Pancreas (tissue), 10 donors: Measurements from ENCODE around the gene GGCT. TPM values are rescaled to one million over a fixed set of nuclear protein-coding genes. Genes with fewer than 3 reads are reported as not detected.

Source experiments
- ATAC-seq, 4 donors: fragments of 200-7000 bp; cut with Tn5 transposase; one replicate each; pipeline versions ENCODE4 v1.8.0 to v1.9.1; 2020; ENCODE audit warnings: mild to moderate bottlenecking in 4 of 4, moderate library complexity in 4 of 4
- DNase-seq, 6 donors: peaks; one replicate each; pipeline ENCODE4 v3.0.0-alpha.2; 2020
- FAIRE-seq: peaks from 2 replicates; lab custom pipeline; 2012; peaks lifted over from hg19 to GRCh38; lab: Jason Lieb, UNC
- H3K27ac ChIP-seq, 4 donors: fragments of 200-600 bp; sonication (generic); 1 replicate in 3 of 4; 2 replicates in 1 of 4; pipeline versions ENCODE4 v1.5.0 to v1.8.0; 2020
- H3K27me3 ChIP-seq, 4 donors: fragments of 200-600 bp; one replicate each; pipeline ENCODE4 v1.8.0; 2021
- H3K36me3 ChIP-seq, 3 donors: fragments of 200-600 bp; sonication (generic) in 1 of 3; one replicate each; pipeline versions ENCODE4 v1.5.0 to v1.8.0; 2020 to 2021
- H3K4me1 ChIP-seq, 3 donors: fragments of 200-600 bp; one replicate each; pipeline ENCODE4 v1.8.0; 2021
- H3K4me3 ChIP-seq, 4 donors: fragments of 200-600 bp; sonication (generic) in 2 of 4; one replicate each; pipeline versions ENCODE4 v1.5.0 to v1.8.0; 2020 to 2021
- H3K9me3 ChIP-seq, 4 donors: fragments of 200-600 bp; one replicate each; pipeline ENCODE4 v1.8.0; 2021
- CTCF ChIP-seq, 4 donors: fragments of 200-600 bp; sonication (generic) in 3 of 4; IDR thresholded peaks; one replicate each; pipeline versions ENCODE4 v1.5.0 to v1.8.0; 2021; ENCODE audit warnings: antibody characterized with exemption in 4 of 4
- WGBS, 2 donors: extraction: QIAGEN DNeasy Blood & Tissue Kit; methylation state at CpG; one replicate each; pipeline ENCODE4 v1.1.7; 2013; 5-methylcytosine and 5-hydroxymethylcytosine counted together
- intact Hi-C, 3 donors: fragments of 100-400 bp; cut with DNase I; formaldehyde crosslinking; loops; one replicate each; pipeline versions ENCODE4 v1.11.1 to v1.14.2; 2022
- polyA plus RNA-seq, 2 donors: library from polyadenylated mRNA; stranded (reverse); fragments of 200-250 nt; gene quantifications; one replicate each; pipeline ENCODE4 v1.2.3, GENCODE V29; 2013
- total RNA-seq, 6 donors: library from RNA; stranded (reverse); fragmentation: NEBNext Ultra II Directional in 4 of 6; extraction: Animal tissue kit (Norgen Biotek cat#: 25700) in 4 of 6; gene quantifications; one replicate each; pipeline versions ENCODE4 v1.2.1 to v1.2.4, GENCODE V29; 2021 to 2023
- donor health status: healthy with polysubstance abuse.
- donor health status: DM: no; HTN: no; CAD: no; lungs with moderate emphysema.
- donor health status: DM: no; HTN: no; CAD: no.
- donor health status: control.
- donor health status: control.
- donor health status: Bipolar disorder and iron deficiency.
- donor health status: DM: yes; HTN: yes; CAD: no.
- donor health status: DM: no; HTN: no; CAD: no.
- donor health status: DM: no; HTN: no; CAD: no.
- donor health status: DM: yes; HTN: yes; CAD: no.

Gene GGCT
- total and polyA plus RNA-seq, 8 donors, result 9.6 to 30.3 (median 17.0) TPM

GRCh38 chr7:30472784-30473775, 31.5 kb downstream of the GGCT start:
- intact Hi-C loops, result no loop called here
- FAIRE-seq, result no peak
- Histone ChIP-seq H3K4me3 (no peak overlapping the region), H3K9me3 (no peaks in the 10 kb centered on the region), H3K36me3 (no peaks in the 10 kb centered on the region), H3K4me1 (peaks cover 5 to 22% (median 11%) of the 10 kb centered on the region in 3 donors), H3K27me3 (no peaks in the 10 kb centered on the region), H3K27ac (no peak overlapping the region)
- no peak for DNase-seq
- TF ChIP-seq CTCF (IDR thresholded peaks at IDR 0.05), result no peak
- WGBS, 2 donors, result 70 to 74% methylated on average over 4 of the region's 4 CpGs
- no peak for ATAC-seq

- no peaks in the 10 kb centered on the region for H3K36me3 ChIP-seq
- no peak for TF ChIP-seq CTCF (IDR thresholded peaks at IDR 0.05)
- no peaks in the 10 kb centered on the region for H3K27me3 ChIP-seq
- H3K27ac ChIP-seq, result no peak overlapping the region
- 73 to 81% methylated on average over 4 of the region's 4 CpGs for WGBS, 2 donors
- FAIRE-seq, result no peak
- ATAC-seq, result no peak
- intact Hi-C loops, result no loop called here
- DNase-seq, result no peak
- H3K4me1 ChIP-seq, result peaks cover 5 to 22% (median 11%) of the 10 kb centered on the region in 3 donors
- no peak overlapping the region for H3K4me3 ChIP-seq
- H3K9me3 ChIP-seq, result no peaks in the 10 kb centered on the region
These were observed 32.4 kb downstream of the GGCT start for GRCh38 chr7:30472081-30472783.

GRCh38 chr7:30471205-30471604, 33.4 kb downstream of the GGCT start:
- ATAC-seq, result peak in 3 of 4 donors; percentile 2 to 6 (median 2)
- 64 to 78% methylated on average over 2 of the region's 2 CpGs for WGBS, 2 donors

GRCh38 chr7:30470771-30471170, 33.9 kb downstream of the GGCT start:
- peaks cover 5 to 18% (median 11%) of the 10 kb centered on the region in 3 donors for H3K4me1 ChIP-seq
- 36 to 40% methylated on average over 6 of the region's 6 CpGs for WGBS, 2 donors
- FAIRE-seq, result peak; percentile 65
- H3K4me3 ChIP-seq, result no peak overlapping the region
- H3K9me3 ChIP-seq, result no peaks in the 10 kb centered on the region
- H3K27me3 ChIP-seq, result no peaks in the 10 kb centered on the region
- ATAC-seq, result peak in 3 of 4 donors; percentile 31 to 47 (median 38)
- no peak for DNase-seq
- intact Hi-C loops, result no loop called here
- no peaks in the 10 kb centered on the region for H3K36me3 ChIP-seq
- TF ChIP-seq CTCF (IDR thresholded peaks at IDR 0.05), result no peak
- peak overlapping the region in 2 of 4 donors; percentile 51 to 66 for H3K27ac ChIP-seq

More at GRCh38 chr7:30471205-30471604, 33.4 kb downstream of the GGCT start:
- TF ChIP-seq CTCF (IDR thresholded peaks at IDR 0.05), result no peak
- H3K4me3 ChIP-seq, result no peak overlapping the region
- H3K36me3 ChIP-seq, result no peaks in the 10 kb centered on the region
- FAIRE-seq (no peak), DNase-seq (no peak)
- H3K4me1 ChIP-seq, result peaks cover 5 to 20% (median 11%) of the 10 kb centered on the region in 3 donors
- H3K27ac ChIP-seq, result peak overlapping the region in 2 of 4 donors; percentile 51 to 66
- no peaks in the 10 kb centered on the region for H3K27me3 ChIP-seq
- H3K9me3 ChIP-seq, result no peaks in the 10 kb centered on the region
- intact Hi-C loops, result no loop called here
